PC-3 (cell line): ENCODE results near the gene MFNG.

Experiments used
- EZH2 ChIP-seq: fragments of 300-600 bp; sonication (generic); IDR thresholded peaks from one replicate; pipeline ENCODE4 v1.6.1; 2017; ENCODE audit warnings: antibody characterized with exemption, mild to moderate bottlenecking, low read length; ENCODE audit not compliant: unreplicated experiment
- EZH2phosphoT487 ChIP-seq: fragments of 300-600 bp; sonication (generic); IDR thresholded peaks from 2 replicates; pipeline ENCODE4 v1.6.1; 2018; ENCODE audit warnings: mild to moderate bottlenecking, antibody characterized with exemption, low read length, borderline replicate concordance
- TF ChIP-seq, protein P1 (sequence below): fragments of 300-600 bp; sonication (generic); conservative IDR thresholded peaks from 2 replicates; pipeline ENCODE4 v1.5.1; 2017; ENCODE audit warnings: antibody characterized with exemption, low read depth, mild to moderate bottlenecking, low read length

DNA sequence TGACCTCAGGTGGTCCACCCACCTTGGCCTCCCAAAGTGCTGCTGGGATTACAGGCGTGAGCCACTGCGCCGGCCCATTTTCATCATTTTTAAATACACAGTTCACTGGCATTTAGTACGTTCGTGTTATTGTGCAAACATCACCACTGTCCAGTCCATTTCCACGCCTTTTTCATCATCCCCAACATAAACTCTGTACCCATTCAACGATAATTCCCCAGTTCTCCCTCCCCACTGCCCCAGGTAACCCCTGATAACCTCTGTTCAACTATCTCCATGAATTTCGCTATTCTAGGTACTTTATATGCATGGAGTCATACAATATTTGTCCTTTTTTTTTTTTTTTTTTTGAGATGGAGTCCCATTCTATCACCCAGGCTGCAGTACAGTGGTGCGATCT, 40.7 kb downstream of the MFNG start:
- TF ChIP-seq EZH2 = no peak
- TF ChIP-seq, protein P1, sequence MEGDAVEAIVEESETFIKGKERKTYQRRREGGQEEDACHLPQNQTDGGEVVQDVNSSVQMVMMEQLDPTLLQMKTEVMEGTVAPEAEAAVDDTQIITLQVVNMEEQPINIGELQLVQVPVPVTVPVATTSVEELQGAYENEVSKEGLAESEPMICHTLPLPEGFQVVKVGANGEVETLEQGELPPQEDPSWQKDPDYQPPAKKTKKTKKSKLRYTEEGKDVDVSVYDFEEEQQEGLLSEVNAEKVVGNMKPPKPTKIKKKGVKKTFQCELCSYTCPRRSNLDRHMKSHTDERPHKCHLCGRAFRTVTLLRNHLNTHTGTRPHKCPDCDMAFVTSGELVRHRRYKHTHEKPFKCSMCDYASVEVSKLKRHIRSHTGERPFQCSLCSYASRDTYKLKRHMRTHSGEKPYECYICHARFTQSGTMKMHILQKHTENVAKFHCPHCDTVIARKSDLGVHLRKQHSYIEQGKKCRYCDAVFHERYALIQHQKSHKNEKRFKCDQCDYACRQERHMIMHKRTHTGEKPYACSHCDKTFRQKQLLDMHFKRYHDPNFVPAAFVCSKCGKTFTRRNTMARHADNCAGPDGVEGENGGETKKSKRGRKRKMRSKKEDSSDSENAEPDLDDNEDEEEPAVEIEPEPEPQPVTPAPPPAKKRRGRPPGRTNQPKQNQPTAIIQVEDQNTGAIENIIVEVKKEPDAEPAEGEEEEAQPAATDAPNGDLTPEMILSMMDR = no peak
- TF ChIP-seq EZH2phosphoT487 = no peak
